Fibroblast of lung (primary cell): ENCODE results near the gene UGT2A3. TPM values are rescaled to one million over a fixed set of nuclear protein-coding genes. Genes with fewer than 3 reads are reported as not detected.
A peak's percentile ranks its signal among the peaks of the same experiment; 100 is the strongest.
"Not testable (repeated sequence)": the region's sequence is repeated elsewhere in the genome, so short reads cannot be mapped to it uniquely, and the experiment has no call there.

ENCODE experiments used
- DNase-seq, 2 donors: peaks; one replicate each; pipeline versions ENCODE4 v3.0.0 to v3.0.0-alpha.2; 2010; ENCODE audit warnings: low read depth in 2 of 2
- H2AFZ ChIP-seq: 2 replicates; pipeline ENCODE4 v1.5.1; 2012; ENCODE audit warnings: low read length, control low read depth, inconsistent platforms
- H3K27ac ChIP-seq: 2 replicates; pipeline ENCODE4 v1.5.1; 2011; ENCODE audit warnings: low read length, control low read depth; ENCODE audit not compliant: insufficient read depth
- H3K27me3 ChIP-seq: 2 replicates; pipeline ENCODE4 v1.5.1; 2011; ENCODE audit warnings: mild to moderate bottlenecking, low read length; ENCODE audit not compliant: control insufficient read depth, insufficient read depth
- H3K36me3 ChIP-seq: 2 replicates; pipeline ENCODE4 v1.5.1; 2011; ENCODE audit warnings: low read length; ENCODE audit not compliant: control insufficient read depth, insufficient read depth
- H3K4me1 ChIP-seq: 2 replicates; pipeline ENCODE4 v1.5.1; 2011; ENCODE audit warnings: low read length; ENCODE audit not compliant: control insufficient read depth, insufficient read depth; ENCODE audit errors: extremely low read depth
- H3K4me2 ChIP-seq: 2 replicates; pipeline ENCODE4 v1.5.1; 2011; ENCODE audit warnings: low read length, control low read depth; ENCODE audit not compliant: insufficient read depth; ENCODE audit errors: extremely low read depth
- H3K4me3 ChIP-seq, 4 experiments: fragments of 200-600 bp in 1 of 4; sonication (generic) in 1 of 4; replicated peaks in 1 of 4; 2 replicates each; pipeline ENCODE4 v1.5.1; 2011 to 2016; ENCODE audit warnings: low read length in 4 of 4, low read depth in 3 of 4, mild to moderate bottlenecking in 3 of 4, control low read depth in 2 of 4, inconsistent platforms in 1 of 4, mixed read lengths in 1 of 4; ENCODE audit not compliant: insufficient read depth in 1 of 4; ENCODE audit errors: control extremely low read depth in 1 of 4
- H3K79me2 ChIP-seq: 2 replicates; pipeline ENCODE4 v1.5.1; 2012; ENCODE audit warnings: mild to moderate bottlenecking, low read length, inconsistent platforms; ENCODE audit not compliant: control insufficient read depth, insufficient read depth
- H3K9ac ChIP-seq: 2 replicates; pipeline ENCODE4 v1.5.1; 2011; ENCODE audit warnings: mild to moderate bottlenecking, low read length, control low read depth; ENCODE audit not compliant: insufficient read depth
- H3K9me3 ChIP-seq: 2 replicates; pipeline ENCODE4 v1.5.1; 2012; ENCODE audit warnings: low read depth, low read length; ENCODE audit not compliant: control insufficient read depth, insufficient read depth
- H4K20me1 ChIP-seq: 2 replicates; pipeline ENCODE4 v1.5.1; 2011; ENCODE audit warnings: low read length; ENCODE audit not compliant: control insufficient read depth, insufficient read depth; ENCODE audit errors: extremely low read depth
- CTCF ChIP-seq, 2 donors: IDR thresholded peaks in 1 of 2; conservative IDR thresholded peaks in 1 of 2; 1 replicate in 1 of 2; 2 replicates in 1 of 2; pipeline ENCODE4 v1.5.1; 2011 to 2012; ENCODE audit warnings: low read length in 2 of 2, control low read depth in 1 of 2, inconsistent platforms in 1 of 2, low read depth in 1 of 2, mild to moderate bottlenecking in 1 of 2
- EZH2 ChIP-seq: IDR thresholded peaks from 2 replicates; pipeline ENCODE4 v1.5.1; 2012; ENCODE audit warnings: low read length, control low read depth, mild to moderate bottlenecking; ENCODE audit errors: missing control alignments
- polyA plus RNA-seq, 2 donors: library from polyadenylated mRNA; depleted of rRNA in 1 of 2; stranded (reverse) in 1 of 2; unstranded in 1 of 2; fragments of >200 nt; gene quantifications; 2 replicates each; pipeline ENCODE4 v1.2.1, GENCODE V29; 2011 to 2012; ENCODE audit warnings: missing spikeins in 1 of 2
- total RNA-seq: library from RNA; depleted of rRNA; stranded (reverse); fragments of >200 nt; gene quantifications from 2 replicates; pipeline ENCODE4 v1.2.1, GENCODE V29; 2014

UGT2A3 gene
- total and polyA plus RNA-seq, 2 donors (not counting 1 experiment from before 2014, with no cell fraction given): not detected

- Histone ChIP-seq H4K20me1 (no peaks in the 10 kb centered on the region), H3K36me3 (no peaks in the 10 kb centered on the region), H3K9ac (no peak overlapping the region), H3K79me2 (no peaks in the 10 kb centered on the region), H2AFZ (no peak overlapping the region), H3K27ac (no peak overlapping the region), H3K4me3 (no peak overlapping the region), H3K27me3 (no peaks in the 10 kb centered on the region), H3K4me2 (no peak overlapping the region), H3K4me1 (no peaks in the 10 kb centered on the region), H3K9me3 (no peaks in the 10 kb centered on the region)
- DNase-seq: peak in 1 of 2 donors; percentile 0
- TF ChIP-seq EZH2 (no peak), CTCF (conservative IDR thresholded peaks at IDR 0.05 in 1 of 2, IDR thresholded peaks at IDR 0.05 in 1 of 2; ENCODE audit: low read depth in 1 of 2, low read length in 2 of 2) (no peak)
These were observed 11.8 kb upstream of the UGT2A3 start for GRCh38 chr4:68963374-68963773.

GRCh38 chr4:68962868-68963267, 11.3 kb upstream of the UGT2A3 start:
- H3K4me3 ChIP-seq: no peak overlapping the region
- H3K36me3 ChIP-seq: no peaks in the 10 kb centered on the region
- H3K27ac ChIP-seq: no peak overlapping the region
- H3K27me3 ChIP-seq: no peaks in the 10 kb centered on the region
- TF ChIP-seq EZH2 (no peak), CTCF (conservative IDR thresholded peaks at IDR 0.05 in 1 of 2, IDR thresholded peaks at IDR 0.05 in 1 of 2; ENCODE audit: low read depth in 1 of 2, low read length in 2 of 2) (no peak)
- H4K20me1 ChIP-seq: no peaks in the 10 kb centered on the region
- DNase-seq: no peak
- no peaks in the 10 kb centered on the region for H3K9me3 ChIP-seq
- H3K4me2 ChIP-seq: no peak overlapping the region
- no peaks in the 10 kb centered on the region for H3K4me1 ChIP-seq
- no peak overlapping the region for H2AFZ ChIP-seq
- no peaks in the 10 kb centered on the region for H3K79me2 ChIP-seq
- H3K9ac ChIP-seq: no peak overlapping the region

GRCh38 chr4:68960294-68961163, 8.9 kb upstream of the UGT2A3 start:
- no peaks in the 10 kb centered on the region for H3K4me1 ChIP-seq
- no peaks in the 10 kb centered on the region for H3K36me3 ChIP-seq
- H3K4me3 ChIP-seq: no peak overlapping the region
- no peak overlapping the region for H2AFZ ChIP-seq
- no peak for DNase-seq
- no peak overlapping the region for H3K9ac ChIP-seq
- no peaks in the 10 kb centered on the region for H3K9me3 ChIP-seq
- no peak overlapping the region for H3K27ac ChIP-seq
- no peaks in the 10 kb centered on the region for H3K79me2 ChIP-seq
- H3K4me2 ChIP-seq: no peak overlapping the region
- no peaks in the 10 kb centered on the region for H3K27me3 ChIP-seq
- TF ChIP-seq EZH2: no peak
- TF ChIP-seq CTCF (conservative IDR thresholded peaks at IDR 0.05 in 1 of 2, IDR thresholded peaks at IDR 0.05 in 1 of 2; ENCODE audit: low read depth in 1 of 2, low read length in 2 of 2): no peak
- no peaks in the 10 kb centered on the region for H4K20me1 ChIP-seq

GRCh38 chr4:68959085-68959484, 7.5 kb upstream of the UGT2A3 start:
- H3K9ac ChIP-seq, H4K20me1 ChIP-seq, DNase-seq, H3K4me3 ChIP-seq, H3K4me2 ChIP-seq, H3K4me1 ChIP-seq, H3K36me3 ChIP-seq, H2AFZ ChIP-seq, H3K27ac ChIP-seq, H3K9me3 ChIP-seq, H3K79me2 ChIP-seq, H3K27me3 ChIP-seq: not testable (repeated sequence)
